Measurements from ENCODE around the gene HOXA10.

GRCh38 chr7:27175626-27176523 lies 1.8 kb upstream of the HOXA10 start:
- TF ChIP-seq POLR2AphosphoS5 (IDR thresholded peaks at IDR 0.05; ENCODE audit: borderline replicate concordance, low read depth, low read length) (no peak), EZH2 (IDR thresholded peaks at IDR 0.05) (no peak), FOXP2 (optimal IDR thresholded peaks at IDR 0.05; ENCODE audit: control extremely low read depth, extremely low read length, insufficient read depth) (no peak)

Measured in SK-N-MC (cell line).